ENCODE results near the gene FKBP5.

Gene FKBP5

GRCh38 chr6:35727231-35727934 is 38.7 kb upstream of the FKBP5 start:
- H3K27ac ChIP-seq (ENCODE audit: low read length): peak overlapping the region; percentile 83
- no peaks in the 10 kb centered on the region for H3K27me3 ChIP-seq (replicated peaks; ENCODE audit: insufficient read depth, low read length)
- H3K4me3 ChIP-seq (ENCODE audit: low read length): peak overlapping the region; percentile 73
- no peaks in the 10 kb centered on the region for H3K9me3 ChIP-seq (replicated peaks; ENCODE audit: insufficient read depth, low read length)
- H3K4me1 ChIP-seq (ENCODE audit: low read length): peaks cover 30% of the 10 kb centered on the region
- no peaks in the 10 kb centered on the region for H3K36me3 ChIP-seq (replicated peaks; ENCODE audit: insufficient read depth, low read length)
- DNase-seq: peak; percentile 49
- H3K79me2 ChIP-seq (ENCODE audit: low read length): no peaks in the 10 kb centered on the region
- H3K4me2 ChIP-seq (ENCODE audit: low read depth, low read length): peak overlapping the region; percentile 99
- no peaks in the 10 kb centered on the region for H3K9me2 ChIP-seq (replicated peaks; ENCODE audit: insufficient read depth, low read length)
- TF ChIP-seq CTCF (IDR thresholded peaks at IDR 0.05; ENCODE audit: low read length): no peak
- TF ChIP-seq EZH2 (optimal IDR thresholded peaks at IDR 0.05; ENCODE audit: low read depth, low read length): no peak
- TF ChIP-seq EZH2phosphoT487 (IDR thresholded peaks at IDR 0.05; ENCODE audit: low read length): no peak
- peaks cover 33% of the 10 kb centered on the region for H3F3A ChIP-seq (ENCODE audit: insufficient read depth, low read length)
- peak overlapping the region; percentile 93 for H2AFZ ChIP-seq (ENCODE audit: low read length)
- H4K20me1 ChIP-seq (ENCODE audit: insufficient read depth, low read length): no peaks in the 10 kb centered on the region
- H3K9ac ChIP-seq (ENCODE audit: low read length): peak overlapping the region; percentile 78

- no peak for DNase-seq
- Histone ChIP-seq H3K9me2 (replicated peaks; ENCODE audit: insufficient read depth, low read length) (no peaks in the 10 kb centered on the region), H3F3A (ENCODE audit: insufficient read depth, low read length) (peaks cover 22% of the 10 kb centered on the region), H3K27ac (ENCODE audit: low read length) (no peak overlapping the region), H3K4me2 (ENCODE audit: low read depth, low read length) (no peak overlapping the region), H4K20me1 (ENCODE audit: insufficient read depth, low read length) (no peaks in the 10 kb centered on the region), H3K79me2 (ENCODE audit: low read length) (no peaks in the 10 kb centered on the region), H3K4me3 (ENCODE audit: low read length) (no peak overlapping the region), H2AFZ (ENCODE audit: low read length) (no peak overlapping the region), H3K9me3 (replicated peaks; ENCODE audit: insufficient read depth, low read length) (no peaks in the 10 kb centered on the region), H3K27me3 (replicated peaks; ENCODE audit: insufficient read depth, low read length) (no peaks in the 10 kb centered on the region), H3K9ac (ENCODE audit: low read length) (no peak overlapping the region), H3K36me3 (replicated peaks; ENCODE audit: insufficient read depth, low read length) (no peaks in the 10 kb centered on the region), H3K4me1 (ENCODE audit: low read length) (peaks cover 24% of the 10 kb centered on the region)
- no peak for TF ChIP-seq EZH2 (optimal IDR thresholded peaks at IDR 0.05; ENCODE audit: low read depth, low read length)
- TF ChIP-seq CTCF (IDR thresholded peaks at IDR 0.05; ENCODE audit: low read length): no peak
- TF ChIP-seq EZH2phosphoT487 (IDR thresholded peaks at IDR 0.05; ENCODE audit: low read length): no peak
Observed at GRCh38 chr6:35725721-35726438, 37.2 kb upstream of the FKBP5 start.

GRCh38 chr6:35725081-35725708 is 36.5 kb upstream of the FKBP5 start:
- TF ChIP-seq CTCF (IDR thresholded peaks at IDR 0.05; ENCODE audit: low read length): no peak
- Histone ChIP-seq H3K9me3 (replicated peaks; ENCODE audit: insufficient read depth, low read length) (no peaks in the 10 kb centered on the region), H3K27me3 (replicated peaks; ENCODE audit: insufficient read depth, low read length) (no peaks in the 10 kb centered on the region), H2AFZ (ENCODE audit: low read length) (no peak overlapping the region), H3K9me2 (replicated peaks; ENCODE audit: insufficient read depth, low read length) (no peaks in the 10 kb centered on the region), H3F3A (ENCODE audit: insufficient read depth, low read length) (peaks cover 17% of the 10 kb centered on the region), H3K4me2 (ENCODE audit: low read depth, low read length) (no peak overlapping the region), H3K4me1 (ENCODE audit: low read length) (peaks cover 21% of the 10 kb centered on the region), H3K27ac (ENCODE audit: low read length) (no peak overlapping the region), H3K36me3 (replicated peaks; ENCODE audit: insufficient read depth, low read length) (no peaks in the 10 kb centered on the region), H3K4me3 (ENCODE audit: low read length) (no peak overlapping the region), H4K20me1 (ENCODE audit: insufficient read depth, low read length) (no peaks in the 10 kb centered on the region), H3K79me2 (ENCODE audit: low read length) (no peaks in the 10 kb centered on the region), H3K9ac (ENCODE audit: low read length) (no peak overlapping the region)
- DNase-seq: no peak

All from MM.1S (cell line).